Measurements from ENCODE around the gene HOXB3. TPM values are rescaled to one million over a fixed set of nuclear protein-coding genes. Genes with fewer than 3 reads are reported as not detected.

Gene HOXB3
- total and polyA plus RNA-seq, 10 donors: 3.6 to 23.1 (median 8.8) TPM

- H3K27me3 ChIP-seq (replicated peaks in 1 of 7): peaks cover 0 to 30% (median 0%) of the 10 kb centered on the region in 7 donors
- no peak for DNase-seq
- H3K4me1 ChIP-seq: peaks cover 0 to 4% (median 0%) of the 10 kb centered on the region in 6 donors
- H3K4me3 ChIP-seq: no peak overlapping the region
- 92 to 100% (median 98%) methylated on average over 3 of the region's 3 CpGs for WGBS, 5 donors
- no peaks in the 10 kb centered on the region for H3K36me3 ChIP-seq
- no peak overlapping the region for H3K27ac ChIP-seq
- TF ChIP-seq POLR2AphosphoS5 (IDR thresholded peaks at IDR 0.05): no peak
- TF ChIP-seq, protein P1, sequence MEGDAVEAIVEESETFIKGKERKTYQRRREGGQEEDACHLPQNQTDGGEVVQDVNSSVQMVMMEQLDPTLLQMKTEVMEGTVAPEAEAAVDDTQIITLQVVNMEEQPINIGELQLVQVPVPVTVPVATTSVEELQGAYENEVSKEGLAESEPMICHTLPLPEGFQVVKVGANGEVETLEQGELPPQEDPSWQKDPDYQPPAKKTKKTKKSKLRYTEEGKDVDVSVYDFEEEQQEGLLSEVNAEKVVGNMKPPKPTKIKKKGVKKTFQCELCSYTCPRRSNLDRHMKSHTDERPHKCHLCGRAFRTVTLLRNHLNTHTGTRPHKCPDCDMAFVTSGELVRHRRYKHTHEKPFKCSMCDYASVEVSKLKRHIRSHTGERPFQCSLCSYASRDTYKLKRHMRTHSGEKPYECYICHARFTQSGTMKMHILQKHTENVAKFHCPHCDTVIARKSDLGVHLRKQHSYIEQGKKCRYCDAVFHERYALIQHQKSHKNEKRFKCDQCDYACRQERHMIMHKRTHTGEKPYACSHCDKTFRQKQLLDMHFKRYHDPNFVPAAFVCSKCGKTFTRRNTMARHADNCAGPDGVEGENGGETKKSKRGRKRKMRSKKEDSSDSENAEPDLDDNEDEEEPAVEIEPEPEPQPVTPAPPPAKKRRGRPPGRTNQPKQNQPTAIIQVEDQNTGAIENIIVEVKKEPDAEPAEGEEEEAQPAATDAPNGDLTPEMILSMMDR (IDR thresholded peaks at IDR 0.05 in 8 of 11, conservative IDR thresholded peaks at IDR 0.05 in 3 of 11): no peak
- intact Hi-C loops (cut with DNase I; ENCODE audit: low total_unique reads): no loop called here
- H3K9me3 ChIP-seq: no peaks in the 10 kb centered on the region
These were observed 90.8 kb downstream of the HOXB3 start for GRCh38 chr17:48499248-48499647.

Small RNA genes lying within 50 kb of the gene (microRNA-seq; reads per million reads assigned to microRNA genes)
- gene MIR196A1: 0.28 to 1.1 (median 0.36) reads per million in 3 donors

Small RNA genes lying within 50 kb of the gene (small RNA-seq; reads per million reads assigned to genes)
- 0 to 0.14 (median 0.04) reads per million in 4 donors for gene MIR196A1

Other genes with a start within 250 kb of the HOXB3 start
- 10 to 100 TPM; 11.7 to 26.5 (median 20.5) TPM for gene SKAP1, start 160.0 kb downstream of the HOXB3 start, total RNA-seq
- gene SKAP1, start 160.0 kb downstream of the HOXB3 start, polyA plus RNA-seq: 10 to 100 TPM; 11.5 to 28.9 (median 20.5) TPM
- not detected for gene HOXB1, start 59.2 kb downstream of the HOXB3 start, total RNA-seq
- under 1 TPM in 1 of 3 donors, not detected in 2; 0.06 TPM for gene HOXB1, start 59.2 kb downstream of the HOXB3 start, polyA plus RNA-seq
- gene HOXB2, start 45.1 kb downstream of the HOXB3 start, total RNA-seq: 10 to 100 TPM in 4 of 7 donors, 1 to 10 TPM in 3; 5.9 to 21.9 (median 10.2) TPM
- gene HOXB2, start 45.1 kb downstream of the HOXB3 start, polyA plus RNA-seq: 1 to 10 TPM; 7.2 to 8.2 (median 8.0) TPM
- 1 to 10 TPM; 1.9 to 6.4 (median 3.6) TPM for gene HOXB4, start 11.9 kb downstream of the HOXB3 start, total RNA-seq
- 1 to 10 TPM; 2.3 to 2.7 (median 2.4) TPM for gene HOXB4, start 11.9 kb downstream of the HOXB3 start, polyA plus RNA-seq
- gene HOXB5, start 3.5 kb upstream of the HOXB3 start, total RNA-seq: 1 to 10 TPM in 3 of 7 donors, under 1 TPM in 4; 0.43 to 2.6 (median 0.67) TPM
- gene HOXB5, start 3.5 kb upstream of the HOXB3 start, polyA plus RNA-seq: 1 to 10 TPM in 2 of 3 donors, under 1 TPM in 1; 0.91 to 1.5 (median 1.3) TPM
- gene HOXB6, start 14.7 kb upstream of the HOXB3 start, total RNA-seq: 1 to 10 TPM; 1.2 to 4.5 (median 3.3) TPM
- 1 to 10 TPM; 1.7 to 3.4 (median 2.1) TPM for gene HOXB6, start 14.7 kb upstream of the HOXB3 start, polyA plus RNA-seq
- 1 to 10 TPM; 1.3 to 3.5 (median 2.7) TPM for gene HOXB7, start 20.8 kb upstream of the HOXB3 start, total RNA-seq
- 1 to 10 TPM; 3.2 to 7.5 (median 3.3) TPM for gene HOXB7, start 20.8 kb upstream of the HOXB3 start, polyA plus RNA-seq
- not detected for gene HOXB8, start 25.1 kb upstream of the HOXB3 start, total RNA-seq
- gene HOXB8, start 25.1 kb upstream of the HOXB3 start, polyA plus RNA-seq: under 1 TPM in 2 of 3 donors, not detected in 1; 0.07 to 0.14 TPM
- under 1 TPM in 2 of 7 donors, not detected in 5; 0.30 to 0.42 TPM for gene HOXB9, start 36.1 kb upstream of the HOXB3 start, total RNA-seq
- under 1 TPM; 0.10 to 0.50 (median 0.50) TPM for gene HOXB9, start 36.1 kb upstream of the HOXB3 start, polyA plus RNA-seq
- gene PRAC1, start 132.3 kb upstream of the HOXB3 start, total RNA-seq: not detected
- not detected for gene PRAC1, start 132.3 kb upstream of the HOXB3 start, polyA plus RNA-seq
- not detected for gene PRAC2, start 132.9 kb upstream of the HOXB3 start, total RNA-seq
- gene PRAC2, start 132.9 kb upstream of the HOXB3 start, polyA plus RNA-seq: not detected
- gene HOXB13, start 138.5 kb upstream of the HOXB3 start, total RNA-seq: not detected
- under 1 TPM in 1 of 3 donors, not detected in 2; 0.02 TPM for gene HOXB13, start 138.5 kb upstream of the HOXB3 start, polyA plus RNA-seq
- not detected for gene TTLL6, start 227.0 kb upstream of the HOXB3 start, total RNA-seq
- under 1 TPM in 1 of 3 donors, not detected in 2; 0.04 TPM for gene TTLL6, start 227.0 kb upstream of the HOXB3 start, polyA plus RNA-seq
- gene CALCOCO2, start 240.8 kb upstream of the HOXB3 start, total RNA-seq: 100 to 1,000 TPM; 113 to 167 (median 136) TPM
- 10 to 100 TPM; 30.1 to 45.7 (median 31.7) TPM for gene CALCOCO2, start 240.8 kb upstream of the HOXB3 start, polyA plus RNA-seq

Data from spleen (tissue), 11 donors.